HEK293 (cell line): ENCODE data around the gene COL25A1.

Experiments
- CTCF ChIP-seq: fragments of 450-650 bp; formaldehyde crosslinking; IDR thresholded peaks from 2 replicates; pipeline ENCODE4 v1.5.1; 2016; ENCODE audit warnings: missing biosample characterization, missing genetic modification characterization
- GLI2 ChIP-seq: fragments of 450-650 bp; formaldehyde crosslinking; IDR thresholded peaks from 2 replicates; pipeline ENCODE4; 2017; ENCODE audit warnings: missing biosample characterization, missing genetic modification characterization, low read depth, borderline replicate concordance
- GLIS1 ChIP-seq: fragments of 450-650 bp; formaldehyde crosslinking; IDR thresholded peaks from 2 replicates; pipeline ENCODE4 v1.5.1; 2016; ENCODE audit warnings: missing biosample characterization, missing genetic modification characterization
- GLIS2 ChIP-seq: fragments of 450-650 bp; formaldehyde crosslinking; IDR thresholded peaks from 2 replicates; pipeline ENCODE4 v1.5.1; 2016; ENCODE audit warnings: missing biosample characterization, missing genetic modification characterization
- KLF1 ChIP-seq: fragments of 450-650 bp; formaldehyde crosslinking; IDR thresholded peaks from 2 replicates; pipeline ENCODE4 v1.5.1; 2016; ENCODE audit warnings: missing biosample characterization, missing genetic modification characterization
- KLF16 ChIP-seq: fragments of 450-650 bp; formaldehyde crosslinking; IDR thresholded peaks from 2 replicates; pipeline ENCODE4 v1.5.1; 2017; ENCODE audit warnings: missing biosample characterization, missing genetic modification characterization
- OVOL3 ChIP-seq: fragments of 450-650 bp; formaldehyde crosslinking; IDR thresholded peaks from 2 replicates; pipeline ENCODE4 v1.5.1; 2016; ENCODE audit warnings: missing biosample characterization, missing genetic modification characterization
- PRDM10 ChIP-seq: fragments of 450-650 bp; formaldehyde crosslinking; IDR thresholded peaks from 2 replicates; pipeline ENCODE4 v1.5.1; 2016; ENCODE audit warnings: missing biosample characterization, missing genetic modification characterization
- REST ChIP-seq: fragments of 450-650 bp; formaldehyde crosslinking; IDR thresholded peaks from 2 replicates; pipeline ENCODE4 v1.5.1; 2016; ENCODE audit warnings: missing biosample characterization, missing genetic modification characterization
- SP7 ChIP-seq: fragments of 450-650 bp; formaldehyde crosslinking; IDR thresholded peaks from 2 replicates; pipeline ENCODE4 v1.5.1; 2016; ENCODE audit warnings: missing biosample characterization, missing genetic modification characterization
- ZBTB1 ChIP-seq: fragments of 450-650 bp; formaldehyde crosslinking; IDR thresholded peaks from 2 replicates; pipeline ENCODE4 v1.5.1; 2016; ENCODE audit warnings: missing biosample characterization, missing genetic modification characterization
- ZBTB17 ChIP-seq: fragments of 450-650 bp; formaldehyde crosslinking; IDR thresholded peaks from 2 replicates; pipeline ENCODE4 v1.5.1; 2016; ENCODE audit warnings: missing biosample characterization, missing genetic modification characterization
- ZFHX2 ChIP-seq: fragments of 450-650 bp; formaldehyde crosslinking; conservative IDR thresholded peaks from 2 replicates; pipeline ENCODE4 v1.5.1; 2016; ENCODE audit warnings: missing biosample characterization, missing genetic modification characterization
- ZFP3 ChIP-seq: fragments of 450-650 bp; formaldehyde crosslinking; IDR thresholded peaks from 2 replicates; pipeline ENCODE4 v1.5.1; 2016; ENCODE audit warnings: low read depth, missing biosample characterization, missing genetic modification characterization
- ZFP41 ChIP-seq: fragments of 450-650 bp; formaldehyde crosslinking; IDR thresholded peaks from 2 replicates; pipeline ENCODE4 v1.5.1; 2016; ENCODE audit warnings: missing biosample characterization, missing genetic modification characterization, borderline replicate concordance
- ZFP69B ChIP-seq: fragments of 450-650 bp; formaldehyde crosslinking; IDR thresholded peaks from 2 replicates; pipeline ENCODE4 v1.5.1; 2016; ENCODE audit warnings: missing biosample characterization, missing genetic modification characterization
- ZNF114 ChIP-seq: fragments of 450-650 bp; formaldehyde crosslinking; IDR thresholded peaks from 2 replicates; pipeline ENCODE4 v1.5.0; 2017; ENCODE audit warnings: missing biosample characterization, missing genetic modification characterization
- ZNF157 ChIP-seq: fragments of 450-650 bp; formaldehyde crosslinking; IDR thresholded peaks from 2 replicates; pipeline ENCODE4 v1.5.1; 2016; ENCODE audit warnings: missing biosample characterization, missing genetic modification characterization
- ZNF223 ChIP-seq: fragments of 450-650 bp; formaldehyde crosslinking; IDR thresholded peaks from 2 replicates; pipeline ENCODE4 v1.5.1; 2016; ENCODE audit warnings: missing biosample characterization, missing genetic modification characterization
- ZNF24 ChIP-seq: fragments of 450-650 bp; formaldehyde crosslinking; IDR thresholded peaks from 2 replicates; pipeline ENCODE4 v1.5.1; 2016; ENCODE audit warnings: missing biosample characterization, missing genetic modification characterization
- ZNF37A ChIP-seq: fragments of 450-650 bp; IDR thresholded peaks from 2 replicates; pipeline ENCODE4 v1.5.1; 2018; ENCODE audit warnings: missing biosample characterization, missing genetic modification characterization
- ZNF404 ChIP-seq: fragments of 450-650 bp; formaldehyde crosslinking; IDR thresholded peaks from 2 replicates; pipeline ENCODE4 v1.5.1; 2017; ENCODE audit warnings: missing biosample characterization, missing genetic modification characterization
- ZNF560 ChIP-seq: fragments of 450-650 bp; formaldehyde crosslinking; IDR thresholded peaks from 2 replicates; pipeline ENCODE4 v1.5.1; 2017; ENCODE audit warnings: missing biosample characterization, missing genetic modification characterization, borderline replicate concordance
- ZNF692 ChIP-seq: fragments of 450-650 bp; formaldehyde crosslinking; IDR thresholded peaks from 2 replicates; pipeline ENCODE4 v1.5.1; 2016; ENCODE audit warnings: missing biosample characterization, missing genetic modification characterization
- ZNF777 ChIP-seq: fragments of 450-650 bp; formaldehyde crosslinking; IDR thresholded peaks from 2 replicates; pipeline ENCODE4 v1.5.1; 2017; ENCODE audit warnings: missing biosample characterization, missing genetic modification characterization, borderline replicate concordance
- ZSCAN4 ChIP-seq: fragments of 450-650 bp; formaldehyde crosslinking; IDR thresholded peaks from 2 replicates; pipeline ENCODE4 v1.5.1; 2017; ENCODE audit warnings: missing biosample characterization, missing genetic modification characterization
- TF ChIP-seq, protein P1 (sequence below): fragments of 450-650 bp; formaldehyde crosslinking; optimal IDR thresholded peaks from 2 replicates; pipeline ENCODE3; 2016; ENCODE audit warnings: missing biosample characterization, mild to moderate bottlenecking, missing genetic modification characterization

The COL25A1 gene

DNA sequence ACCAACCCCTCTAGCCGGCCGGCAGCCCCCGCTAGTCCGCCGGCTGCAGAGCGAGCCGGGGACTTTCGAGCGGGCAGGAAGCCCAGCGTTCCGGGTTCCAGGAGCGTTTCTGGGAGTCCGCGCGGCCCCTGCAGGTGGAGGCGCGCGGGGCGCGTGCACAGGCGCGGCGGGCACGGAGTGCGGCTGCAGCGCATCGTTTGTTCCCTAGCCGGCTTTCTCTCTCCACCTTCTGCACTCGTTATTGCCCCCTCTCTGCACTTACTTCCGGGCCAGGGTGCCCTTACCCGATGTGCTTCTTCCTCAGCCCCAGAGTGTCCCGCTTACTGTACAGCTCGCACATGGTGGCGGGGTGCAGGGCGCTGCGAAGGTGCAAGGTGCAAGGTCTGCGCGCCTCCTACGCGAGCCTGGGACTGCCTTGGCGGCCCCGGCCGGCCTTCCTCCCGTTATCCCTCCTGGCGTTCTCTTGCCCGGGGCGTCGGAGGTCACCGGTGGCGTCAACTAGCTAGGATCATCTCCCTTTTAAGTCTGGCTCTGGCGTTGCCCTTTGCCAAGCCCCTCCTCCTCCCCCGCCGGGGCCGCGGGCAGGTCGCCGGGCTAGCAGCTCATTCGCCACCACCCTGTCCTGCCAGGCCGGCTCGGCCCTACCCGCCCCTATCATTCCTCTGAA is 539.8 kb downstream of the COL25A1 start, which contains the start of gene ETNPPL (continued):
- peak; percentile 97 for TF ChIP-seq ZNF692 (tag by site-specific recombination)
- TF ChIP-seq SP7: peak; percentile 42; the same call in 1 of the 2 replicates
- peak; percentile 92 for TF ChIP-seq ZFP69B
- TF ChIP-seq ZNF404 (tag by site-specific recombination): no peak
- TF ChIP-seq ZNF114 (tag by site-specific recombination): no peak
- no peak for TF ChIP-seq ZNF560 (tag by site-specific recombination)
- no peak for TF ChIP-seq ZBTB1 (tag by site-specific recombination)
- TF ChIP-seq, protein P1, sequence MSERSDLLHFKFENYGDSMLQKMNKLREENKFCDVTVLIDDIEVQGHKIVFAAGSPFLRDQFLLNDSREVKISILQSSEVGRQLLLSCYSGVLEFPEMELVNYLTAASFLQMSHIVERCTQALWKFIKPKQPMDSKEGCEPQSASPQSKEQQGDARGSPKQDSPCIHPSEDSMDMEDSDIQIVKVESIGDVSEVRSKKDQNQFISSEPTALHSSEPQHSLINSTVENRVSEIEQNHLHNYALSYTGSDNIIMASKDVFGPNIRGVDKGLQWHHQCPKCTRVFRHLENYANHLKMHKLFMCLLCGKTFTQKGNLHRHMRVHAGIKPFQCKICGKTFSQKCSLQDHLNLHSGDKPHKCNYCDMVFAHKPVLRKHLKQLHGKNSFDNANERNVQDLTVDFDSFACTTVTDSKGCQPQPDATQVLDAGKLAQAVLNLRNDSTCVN (tag by site-specific recombination): peak; percentile 96
- 0 out of 2 replicates have a peak, but pooled peaks have one; percentile 43 for TF ChIP-seq ZNF223 (tag by site-specific recombination)
- no peak for TF ChIP-seq REST
- TF ChIP-seq ZNF24 (tag by site-specific recombination): 0 out of 2 replicates have a peak, but pooled peaks have one; percentile 38
- TF ChIP-seq GLIS1 (tag by site-specific recombination): peak; percentile 13; the same call in 1 of the 2 replicates
- no peak for TF ChIP-seq ZFP41
- TF ChIP-seq ZBTB17 (tag by site-specific recombination): peak; percentile 91
- TF ChIP-seq CTCF: peak; percentile 59
- TF ChIP-seq GLIS2: peak; percentile 45; the same call in 1 of the 2 replicates
- TF ChIP-seq KLF1 (tag by site-specific recombination): no peak
- peak; percentile 38; the same call in 1 of the 2 replicates for TF ChIP-seq KLF16
- TF ChIP-seq OVOL3 (tag by site-specific recombination): no peak
- no peak for TF ChIP-seq ZFP3 (tag by site-specific recombination)
- TF ChIP-seq ZFHX2 (tag by site-specific recombination): peak; percentile 43; the same call in 1 of the 2 replicates
- TF ChIP-seq PRDM10 (tag by site-specific recombination): peak; percentile 63
- TF ChIP-seq ZNF37A (tag by site-specific recombination): no peak
- TF ChIP-seq ZSCAN4 (tag by site-specific recombination): 0 out of 2 replicates have a peak, but pooled peaks have one; percentile 20
- no peak for TF ChIP-seq GLI2 (tag by site-specific recombination)
- peak; percentile 66; the same call in 1 of the 2 replicates for TF ChIP-seq ZNF777 (tag by site-specific recombination)
- TF ChIP-seq ZNF157: no peak
